ENCODE data around the gene PTPRN2.

Gene PTPRN2

GRCh38 chr7:158017111-158018097 lies 570.2 kb downstream of the PTPRN2 start:
- no peak for DNase-seq

GRCh38 chr7:158016180-158017097 lies 571.2 kb downstream of the PTPRN2 start:
- DNase-seq, result peak; percentile 54 to 66

- DNase-seq, result no peak
Measured at GRCh38 chr7:158015403-158016179, 572.0 kb downstream of the PTPRN2 start.

DNA sequence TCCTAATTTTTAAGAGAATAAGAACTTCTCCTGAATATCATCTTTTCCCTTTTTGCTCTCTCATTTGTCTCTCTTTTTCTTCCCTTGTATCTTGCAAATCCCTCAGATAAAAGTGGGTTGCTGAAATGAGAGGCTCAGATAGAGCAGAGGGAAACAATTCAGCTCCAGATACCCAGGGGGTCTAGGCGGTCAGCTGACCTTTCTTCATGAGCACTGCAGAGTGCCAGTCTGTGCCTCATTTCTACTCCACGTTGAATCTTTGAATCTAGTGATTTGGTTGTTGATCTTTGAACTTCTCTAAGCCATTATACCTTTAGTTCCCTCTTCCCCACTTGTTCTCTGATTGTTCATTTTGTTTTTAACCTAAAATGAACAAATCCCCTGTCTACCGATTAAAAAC lies 572.6 kb downstream of the PTPRN2 start:
- no peak for DNase-seq

GRCh38 chr7:158013085-158013668 lies 574.4 kb downstream of the PTPRN2 start:
- peak in 1 of 2 experiments; percentile 22 for DNase-seq

GRCh38 chr7:158011941-158012340 lies 575.7 kb downstream of the PTPRN2 start:
- no peak for DNase-seq

GRCh38 chr7:158010961-158011693 lies 576.5 kb downstream of the PTPRN2 start:
- peak in 1 of 2 experiments; percentile 7 for DNase-seq

DNA sequence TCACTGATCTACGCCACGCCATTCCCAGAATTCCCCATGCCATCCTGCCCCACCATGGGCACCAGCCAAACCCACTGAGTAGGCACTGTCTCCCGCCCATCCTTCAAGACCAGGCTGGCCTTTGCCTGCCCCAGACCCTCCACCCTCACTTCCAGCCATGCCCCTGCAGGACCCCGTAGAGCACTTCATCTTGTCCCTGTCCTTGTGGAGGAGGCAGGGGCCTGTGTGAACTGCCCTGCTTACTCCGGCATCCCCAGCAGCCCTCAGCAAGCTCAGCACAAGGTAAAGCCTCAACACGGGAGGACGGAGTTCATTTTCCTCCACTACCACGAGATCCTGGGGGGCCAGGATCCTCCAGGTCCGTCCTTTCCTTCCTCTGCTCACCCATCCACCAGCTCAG lies 577.7 kb downstream of the PTPRN2 start:
- no peak for DNase-seq

- no peak for DNase-seq
Measured at GRCh38 chr7:158008267-158008666, 579.4 kb downstream of the PTPRN2 start.

GRCh38 chr7:158007697-158008257 lies 579.8 kb downstream of the PTPRN2 start:
- no peak for DNase-seq

DNA sequence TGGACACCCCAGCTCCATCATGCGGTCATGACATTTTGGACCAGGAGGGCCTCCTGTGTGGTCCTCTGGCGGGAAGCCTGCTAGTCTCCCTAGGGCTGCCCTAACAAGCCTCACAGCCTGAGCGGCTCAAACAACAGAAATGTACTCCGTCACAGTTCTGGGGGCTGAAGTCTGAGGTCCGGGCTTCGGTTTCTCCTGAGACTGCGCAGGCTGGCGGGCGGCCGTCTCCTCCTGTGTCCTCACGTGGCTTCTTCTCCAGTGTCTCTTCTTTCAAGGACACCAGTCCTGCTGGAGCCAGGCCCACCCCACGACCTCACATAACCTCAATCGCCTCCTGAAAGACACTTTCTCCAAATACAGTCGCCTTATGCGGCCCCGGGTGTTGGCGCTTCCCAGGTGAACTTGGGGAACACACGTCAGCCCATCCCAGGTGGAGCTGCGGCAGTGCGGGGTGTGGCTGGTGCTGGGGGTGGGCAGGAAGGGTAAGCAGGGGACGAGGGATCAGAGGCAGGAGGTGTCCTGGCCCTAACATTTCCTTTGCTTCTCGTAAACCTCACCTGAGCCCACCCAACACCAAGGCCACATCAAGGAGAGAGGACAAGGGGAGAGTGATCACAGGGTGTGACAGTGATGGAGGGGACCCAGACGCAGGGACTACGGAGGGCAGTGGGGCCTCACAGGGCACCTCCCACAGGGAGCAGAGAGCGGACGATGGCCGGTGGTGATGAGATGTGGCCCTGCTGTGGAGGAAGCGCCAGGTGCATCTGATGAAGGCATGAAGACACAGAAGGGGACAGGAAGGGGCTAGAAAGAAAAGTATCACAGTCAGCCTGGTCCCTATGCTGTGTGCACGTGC lies 580.6 kb downstream of the PTPRN2 start:
- DNase-seq, result no peak

- DNase-seq, result no peak
Measured at GRCh38 chr7:158005531-158005930, 582.1 kb downstream of the PTPRN2 start.

- DNase-seq, result no peak
Measured at GRCh38 chr7:158004123-158004490, 583.5 kb downstream of the PTPRN2 start.

- no peak for DNase-seq
Measured at GRCh38 chr7:158003441-158004122, 584.0 kb downstream of the PTPRN2 start.

GRCh38 chr7:158002486-158003080 lies 585.0 kb downstream of the PTPRN2 start:
- DNase-seq, result no peak

GRCh38 chr7:158001621-158002320 lies 585.9 kb downstream of the PTPRN2 start:
- DNase-seq, result peak; percentile 54 to 80

- DNase-seq, result peak in 1 of 2 experiments; percentile 33
Measured at GRCh38 chr7:158001003-158001402, 586.6 kb downstream of the PTPRN2 start.

DNA sequence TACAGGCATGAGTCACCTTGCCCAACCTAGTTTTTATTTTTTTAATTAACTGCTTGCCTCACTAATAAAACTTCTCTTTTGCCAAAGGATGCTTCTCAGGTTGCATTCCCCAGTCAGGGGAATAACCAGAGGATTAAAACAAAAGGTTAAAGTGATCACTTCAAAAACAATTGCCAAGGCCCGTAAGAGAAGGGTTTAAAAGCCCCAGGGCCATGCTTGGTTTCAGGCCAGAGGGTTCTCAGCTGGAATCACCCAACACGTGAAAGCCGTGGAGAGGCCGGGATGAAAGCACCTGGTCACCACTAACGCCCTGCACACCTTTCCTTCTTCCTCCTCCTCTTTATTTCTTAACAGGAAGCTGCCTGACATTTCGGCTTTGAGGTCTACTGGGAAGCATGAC lies 587.5 kb downstream of the PTPRN2 start:
- DNase-seq, result peak in 1 of 2 experiments; percentile 64

All from NCI-H524 (cell line).